HG02973 (cell line): Measurements from ENCODE around the gene IFNA21.
"Not testable (repeated sequence)": the region's sequence is repeated elsewhere in the genome, so short reads cannot be mapped to it uniquely, and the experiment has no call there.

Experiments
- ATAC-seq: cut with Tn5 transposase; IDR thresholded peaks from one replicate; pipeline ENCODE4 v1.9.1; 2021; ENCODE audit warnings: moderate library complexity; ENCODE audit not compliant: unreplicated experiment

The IFNA21 gene

DNA sequence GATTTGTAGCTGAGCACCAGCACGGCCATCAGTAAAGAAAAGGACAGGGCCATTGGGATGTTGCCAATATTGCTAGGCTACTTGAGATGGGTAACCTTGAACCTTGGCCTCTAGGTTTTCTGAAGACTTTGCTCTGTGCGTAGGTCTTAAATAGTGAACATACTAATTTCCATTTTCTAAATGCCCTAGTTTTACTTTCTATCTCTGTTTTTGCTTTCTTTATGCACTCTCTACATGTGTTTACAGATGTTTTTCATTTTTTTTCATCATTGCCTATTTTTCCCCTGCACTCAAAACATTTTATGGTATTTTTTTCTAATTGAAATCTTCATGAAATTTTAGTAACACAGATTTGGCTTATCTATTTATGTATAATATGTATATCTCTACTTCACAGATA, at the start of gene IFNA21:
IFNA21 (minus strand) TSS at position 101 of the 400 bp plus-strand sequence; CDS start at position 53, 48 bp downstream.
- ATAC-seq, result not testable (repeated sequence)

GRCh38 chr9:21213411-21214326, 47.2 kb upstream of the IFNA21 start:
- peak; percentile 67 for ATAC-seq

DNA sequence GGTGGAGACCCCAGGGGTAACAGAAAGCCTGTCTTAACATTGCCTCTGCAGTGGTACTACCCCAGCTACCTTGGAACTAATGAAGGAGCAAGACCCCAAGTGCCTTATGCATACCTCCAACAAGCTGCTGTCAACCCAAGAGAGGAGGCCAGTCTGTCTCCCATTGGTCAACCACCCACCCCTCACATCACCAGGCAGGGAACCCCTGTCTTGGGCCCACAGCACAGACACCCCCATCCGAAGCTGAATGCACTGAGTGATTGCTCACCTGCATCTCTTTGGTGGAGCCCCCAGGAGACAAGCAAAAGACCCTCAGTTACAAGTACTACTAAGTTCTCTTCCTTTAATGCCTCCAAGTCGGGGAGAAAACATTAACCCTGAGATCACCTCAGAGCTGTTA, 45.7 kb upstream of the IFNA21 start:
- not testable (repeated sequence) for ATAC-seq

- not testable (repeated sequence) for ATAC-seq
Observed at GRCh38 chr9:21210782-21211181, 44.3 kb upstream of the IFNA21 start.

- no peak for ATAC-seq
Observed at GRCh38 chr9:21210311-21210710, 43.9 kb upstream of the IFNA21 start.

DNA sequence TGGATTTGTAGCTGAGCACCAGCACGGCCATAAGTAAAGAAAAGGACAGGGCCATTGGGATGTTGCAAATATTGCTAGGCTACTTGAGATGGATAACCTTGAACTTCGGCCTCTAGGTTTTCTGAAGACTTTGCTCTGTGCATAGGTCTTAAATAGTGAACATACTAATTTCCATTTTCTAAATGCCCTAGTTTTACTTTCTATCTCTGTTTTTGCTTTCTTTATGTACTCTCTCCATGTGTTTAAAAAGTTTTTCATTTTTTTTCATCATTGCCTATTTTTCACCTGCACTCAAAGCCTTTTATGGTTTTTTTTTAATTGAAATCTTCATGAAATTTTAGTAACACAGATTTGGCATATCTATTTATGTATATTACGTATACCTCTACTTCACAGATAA, 40.6 kb upstream of the IFNA21 start, which contains the start of gene IFNA10:
IFNA10 (minus strand) TSS at position 101 of the 400 bp plus-strand sequence; CDS start at position 55, 46 bp downstream.
- not testable (repeated sequence) for ATAC-seq

- ATAC-seq, result no peak
Observed at GRCh38 chr9:21205204-21205603, 38.7 kb upstream of the IFNA21 start.

DNA sequence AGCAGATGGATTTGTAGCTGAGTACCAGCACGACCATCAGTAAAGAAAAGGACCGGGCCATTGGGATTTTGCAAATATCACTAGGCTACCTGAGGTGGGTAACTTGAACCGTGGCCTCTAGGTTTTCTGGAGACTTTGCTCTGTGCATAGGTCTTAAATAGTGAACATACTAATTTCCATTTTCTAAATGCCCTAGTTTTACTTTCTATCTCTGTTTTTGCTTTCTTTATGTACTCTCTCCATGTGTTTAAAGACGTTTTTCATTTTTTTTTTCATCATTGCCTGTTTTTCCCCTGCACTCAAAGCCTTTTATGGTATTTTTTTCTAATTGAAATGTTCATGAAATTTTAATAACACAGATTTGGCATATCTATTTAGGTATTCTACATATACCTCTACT, 35.6 kb upstream of the IFNA21 start, which contains the start of gene IFNA7:
IFNA7 (minus strand) TSS at position 101 of the 400 bp plus-strand sequence; CDS start at position 61, 40 bp downstream.
- not testable (repeated sequence) for ATAC-seq

DNA sequence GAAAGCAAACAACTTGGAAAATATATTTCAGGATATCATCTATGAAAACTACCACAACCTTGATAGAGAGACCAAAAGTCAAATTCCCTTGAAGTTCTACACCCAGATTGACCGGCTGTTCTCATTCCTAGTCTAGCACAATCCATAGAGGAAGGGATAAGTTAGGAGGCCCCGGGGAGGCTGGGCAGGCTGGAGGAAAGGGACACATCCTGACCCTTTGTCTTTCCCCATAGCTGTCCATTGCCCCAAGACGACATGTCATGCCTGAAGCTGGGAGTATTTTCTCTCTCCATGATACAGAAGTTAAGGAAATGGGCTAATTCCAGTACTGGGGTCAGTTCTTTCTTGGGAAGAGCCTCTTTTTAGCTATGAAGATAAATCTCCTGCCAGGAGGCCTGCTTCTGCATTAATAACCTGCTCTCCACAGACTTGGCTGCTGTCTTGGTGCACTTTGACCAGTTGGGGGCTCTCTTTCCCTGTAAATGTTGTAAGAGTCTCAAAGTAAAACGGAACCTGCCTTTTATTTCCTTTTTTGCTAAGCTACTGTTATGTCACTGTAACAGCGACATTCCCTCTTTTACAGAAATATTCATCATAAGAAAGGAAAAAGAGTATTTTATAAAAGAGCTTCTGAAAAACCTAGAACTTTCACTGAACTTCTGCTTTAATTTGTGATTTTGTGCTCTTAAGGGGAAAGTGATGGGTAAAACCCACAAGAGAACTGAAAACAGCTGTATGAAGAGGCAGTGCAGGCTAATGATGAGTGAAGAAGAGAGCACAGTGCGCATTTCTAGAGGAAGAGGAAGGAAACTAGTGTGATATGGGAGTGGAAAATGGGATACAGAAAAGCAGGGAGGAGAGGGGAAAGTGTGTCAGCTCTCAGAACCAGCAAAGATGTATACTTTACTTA, 28.7 kb upstream of the IFNA21 start:
- ATAC-seq, result peak; percentile 92

GRCh38 chr9:21187487-21187886, 21.0 kb upstream of the IFNA21 start, which contains the start of gene IFNA4:
TSS of gene IFNA4 (minus strand) at chr9:21187587. CDS start at chr9:21187531, 56 bp downstream.
- not testable (repeated sequence) for ATAC-seq

DNA sequence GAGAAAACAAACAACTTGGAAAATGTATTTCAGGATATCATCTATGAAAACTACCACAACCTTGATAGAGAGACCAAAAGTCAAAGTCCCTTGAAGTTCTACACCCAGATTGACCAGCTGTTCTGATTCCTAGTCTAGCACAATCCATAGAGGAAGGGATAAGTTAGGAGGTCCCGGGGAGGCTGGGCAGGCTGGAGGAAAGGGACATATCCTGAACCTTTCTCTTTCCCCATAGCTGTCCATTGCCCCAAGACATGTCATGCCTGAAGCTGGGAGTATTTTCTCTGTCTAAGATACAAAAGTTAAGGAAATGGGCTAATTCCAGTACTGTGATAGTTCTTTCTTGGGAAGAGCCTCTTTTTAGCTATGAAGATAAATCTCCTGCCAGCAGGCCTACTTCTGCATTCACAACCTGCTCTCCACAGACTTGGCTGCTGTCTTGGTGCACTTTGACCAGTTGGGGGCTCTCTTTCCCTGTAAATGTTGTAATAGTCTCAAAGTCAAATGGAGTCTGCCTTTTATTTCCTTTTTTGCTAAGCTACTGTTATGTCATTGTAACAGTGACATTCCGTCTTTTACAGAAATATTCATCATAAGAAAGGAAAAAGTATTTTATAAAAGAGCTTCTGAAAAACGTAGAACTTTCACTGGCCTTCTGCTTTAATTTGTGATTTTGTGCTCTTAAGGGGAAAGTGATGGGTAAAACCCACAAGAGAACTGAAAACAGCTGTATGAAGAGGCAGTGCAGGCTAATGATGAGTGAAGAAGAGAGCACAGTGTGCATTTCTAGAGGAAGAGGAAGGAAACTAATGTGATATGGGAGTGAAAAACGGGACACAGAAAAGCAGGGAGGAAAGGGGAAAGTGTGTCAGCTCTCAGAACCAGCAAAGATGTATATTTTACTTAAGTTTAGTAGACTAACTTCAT, 16.6 kb upstream of the IFNA21 start:
- peak; percentile 94 for ATAC-seq

GRCh38 chr9:21174671-21175070, 8.2 kb upstream of the IFNA21 start:
- no peak for ATAC-seq

GRCh38 chr9:21172156-21172555, 5.7 kb upstream of the IFNA21 start:
- ATAC-seq, result no peak

DNA sequence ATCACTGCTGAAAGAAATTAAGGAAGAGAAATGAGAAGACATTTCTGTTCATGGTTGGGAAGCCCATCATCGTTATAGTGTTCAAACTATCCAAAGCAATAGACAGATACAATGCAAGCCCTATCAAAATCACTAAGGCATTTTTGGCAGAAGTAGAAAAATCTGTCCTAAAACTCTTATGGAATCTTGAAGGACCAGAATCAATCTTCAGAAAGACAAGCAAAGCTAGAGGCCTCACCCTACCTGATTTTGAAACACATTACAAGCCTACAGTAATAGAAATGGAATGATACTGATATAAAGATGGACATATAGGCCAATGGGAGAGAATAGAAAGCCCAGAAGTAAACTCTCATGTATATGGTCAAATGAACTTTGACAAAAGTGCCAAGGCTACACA, 4.9 kb upstream of the IFNA21 start:
- ATAC-seq, result no peak

GRCh38 chr9:21165516-21165915, 944 bp downstream of the IFNA21 start:
- ATAC-seq, result no peak

GRCh38 chr9:21160178-21160577, 6.3 kb downstream of the IFNA21 start:
- ATAC-seq, result peak; percentile 84

- ATAC-seq, result no peak
Observed at GRCh38 chr9:21155501-21155900, 11.0 kb downstream of the IFNA21 start.

GRCh38 chr9:21154018-21154608, 12.3 kb downstream of the IFNA21 start:
- peak; percentile 76 for ATAC-seq

- ATAC-seq, result peak; percentile 28
Observed at GRCh38 chr9:21153336-21154017, 13.0 kb downstream of the IFNA21 start.
